OCI-LY3 (cell line): Measurements from ENCODE around the gene AHCYL2.
"Not testable (repeated sequence)": the region's sequence is repeated elsewhere in the genome, so short reads cannot be mapped to it uniquely, and the experiment has no call there.

Source experiments
- H2AFZ ChIP-seq: fragments of 200-600, 300-600 bp; shearing (Covaris generic); 2 replicates; pipeline ENCODE4 v1.6.0; 2014; ENCODE audit warnings: antibody characterized with exemption, low read depth, low read length
- H3K27ac ChIP-seq: fragments of 200-600, 300-600 bp; sonication (generic); 2 replicates; pipeline ENCODE4 v1.5.1; 2014; ENCODE audit warnings: mild to moderate bottlenecking, low read length, moderate library complexity, mixed read lengths
- H3K27me3 ChIP-seq: fragments of 200-600, 300-600 bp; sonication (generic); 2 replicates; pipeline ENCODE4 v1.6.1; 2014; ENCODE audit warnings: low read depth, low read length, mixed read lengths
- H3K36me3 ChIP-seq: fragments of 200-600, 300-600 bp; sonication (generic); replicated peaks from 2 replicates; pipeline ENCODE3; 2014; ENCODE audit warnings: low read depth, low read length, mixed read lengths
- H3K4me1 ChIP-seq: fragments of 300-600, 200-600 bp; sonication (generic); 2 replicates; pipeline ENCODE4 v1.6.1; 2014; ENCODE audit warnings: low read length, mixed read lengths
- H3K4me2 ChIP-seq: fragments of 200-600, 300-600 bp; sonication (generic); 2 replicates; pipeline ENCODE4 v1.6.1; 2014; ENCODE audit warnings: low read length, mixed read lengths
- H3K4me3 ChIP-seq: fragments of 300-600, 200-600 bp; sonication (generic); 2 replicates; pipeline ENCODE4 v1.5.1; 2014; ENCODE audit warnings: antibody characterized with exemption, mild to moderate bottlenecking, low read length, moderate library complexity
- H3K79me2 ChIP-seq: fragments of 300-600, 200-600 bp; shearing (Covaris generic); 2 replicates; pipeline ENCODE4 v1.6.1; 2014; ENCODE audit warnings: mild to moderate bottlenecking, low read length, mixed read lengths
- H3K9ac ChIP-seq: fragments of 300-600, 200-600 bp; shearing (Covaris generic); 2 replicates; pipeline ENCODE4 v1.6.0; 2014; ENCODE audit warnings: mild to moderate bottlenecking, low read length, moderate library complexity
- H3K9me3 ChIP-seq: fragments of 200-600, 300-600 bp; shearing (Covaris generic); 2 replicates; pipeline ENCODE4 v1.6.1; 2014; ENCODE audit warnings: low read length, mixed read lengths; ENCODE audit not compliant: insufficient read depth
- H4K20me1 ChIP-seq: fragments of 200-600, 300-600 bp; sonication (generic); 2 replicates; pipeline ENCODE4 v1.6.1; 2016; ENCODE audit warnings: low read length, mixed read lengths; ENCODE audit not compliant: insufficient read depth
- CTCF ChIP-seq: fragments of 200-600, 300-600 bp; sonication (generic); IDR thresholded peaks from 2 replicates; pipeline ENCODE4 v1.5.1; 2014; ENCODE audit warnings: antibody characterized with exemption, low read length, low read depth
- EZH2phosphoT487 ChIP-seq: fragments of 200-600 bp; shearing (Covaris generic); IDR thresholded peaks from 2 replicates; pipeline ENCODE4 v1.6.1; 2018; ENCODE audit warnings: antibody characterized with exemption, mixed run types, low read depth

The AHCYL2 gene

GRCh38 chr7:129351320-129351719 is 126.5 kb downstream of the AHCYL2 start:
- Histone ChIP-seq H3K4me2 (no peak overlapping the region), H3K4me1 (peaks cover 7% of the 10 kb centered on the region; the same call in 1 of the 2 replicates), H3K9ac (no peak overlapping the region), H3K27me3 (no peaks in the 10 kb centered on the region), H3K36me3 (no peaks in the 10 kb centered on the region), H4K20me1 (no peaks in the 10 kb centered on the region), H3K4me3 (no peak overlapping the region), H3K79me2 (no peaks in the 10 kb centered on the region), H3K9me3 (no peaks in the 10 kb centered on the region), H2AFZ (no peak overlapping the region), H3K27ac (no peak overlapping the region)
- TF ChIP-seq CTCF (no peak), EZH2phosphoT487 (no peak)

- not testable (repeated sequence) for H3K27me3 ChIP-seq, H3K36me3 ChIP-seq, H3K4me2 ChIP-seq, H3K9ac ChIP-seq, H3K79me2 ChIP-seq, H3K4me3 ChIP-seq, H3K27ac ChIP-seq, H2AFZ ChIP-seq, H3K9me3 ChIP-seq, H4K20me1 ChIP-seq, H3K4me1 ChIP-seq
Observed at GRCh38 chr7:129353104-129353503, 128.3 kb downstream of the AHCYL2 start.

DNA sequence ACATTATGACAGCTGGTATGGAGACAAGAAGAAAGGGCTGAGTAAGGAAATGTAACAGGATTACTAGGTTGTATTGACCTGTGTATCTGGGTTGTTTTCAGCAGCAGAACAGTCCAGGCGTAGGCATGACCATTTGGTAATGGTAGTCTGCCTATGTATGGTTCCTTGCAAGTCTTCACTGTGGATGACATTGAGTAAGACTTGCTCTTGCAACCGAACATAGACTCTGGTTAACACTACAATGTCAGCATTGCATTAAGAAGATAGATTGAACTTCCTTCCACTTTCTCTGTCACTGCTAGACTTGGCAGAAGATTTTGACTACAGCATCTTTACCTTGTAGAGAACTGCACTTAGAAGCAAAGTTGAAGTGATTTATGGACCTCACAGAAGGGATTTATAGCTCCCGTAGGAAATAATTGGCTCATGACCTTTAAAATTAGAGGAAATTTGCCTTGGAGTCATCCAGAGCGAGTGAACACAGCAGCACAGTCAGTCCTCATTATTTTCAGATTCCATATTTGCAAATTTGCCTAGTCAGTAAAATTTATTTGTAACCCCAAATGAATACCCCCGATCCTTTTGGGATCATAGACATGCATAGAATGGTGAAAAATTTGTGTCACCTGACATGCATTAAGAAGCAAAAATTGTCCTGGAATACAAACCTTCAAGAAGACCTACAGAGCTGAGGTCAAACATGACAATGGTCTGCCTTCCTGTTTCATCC is 129.8 kb downstream of the AHCYL2 start:
- Histone ChIP-seq H3K27ac (no peak overlapping the region), H3K27me3 (no peaks in the 10 kb centered on the region), H3K4me1 (peaks cover 7% of the 10 kb centered on the region; the same call in 1 of the 2 replicates), H3K9ac (no peak overlapping the region), H3K79me2 (no peaks in the 10 kb centered on the region), H3K4me2 (no peak overlapping the region), H3K4me3 (no peak overlapping the region), H3K36me3 (no peaks in the 10 kb centered on the region), H4K20me1 (no peaks in the 10 kb centered on the region), H3K9me3 (no peaks in the 10 kb centered on the region), H2AFZ (no peak overlapping the region)
- no peak for TF ChIP-seq CTCF
- TF ChIP-seq EZH2phosphoT487 = no peak

DNA sequence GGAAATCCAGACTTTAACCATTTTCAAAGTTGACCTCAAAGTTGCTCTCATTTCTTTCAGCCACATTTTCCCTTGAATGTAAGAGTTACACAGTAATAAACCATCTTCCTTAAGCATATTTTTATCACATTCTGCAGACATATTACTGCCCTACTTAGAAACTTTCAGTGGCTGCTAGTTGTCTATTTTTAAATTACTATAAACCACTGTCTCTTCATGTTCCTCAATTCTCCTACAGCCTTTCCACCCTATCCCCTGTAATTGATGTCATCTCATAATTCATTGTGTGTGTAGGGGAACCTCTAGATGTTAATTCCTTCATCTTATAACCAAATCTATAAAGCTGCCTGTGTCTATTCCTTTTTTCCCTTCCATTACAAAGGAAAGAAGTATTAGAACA is 131.3 kb downstream of the AHCYL2 start:
- H3K27ac ChIP-seq = no peak overlapping the region
- no peaks in the 10 kb centered on the region for H4K20me1 ChIP-seq
- no peak overlapping the region for H3K9ac ChIP-seq
- no peaks in the 10 kb centered on the region for H3K9me3 ChIP-seq
- no peaks in the 10 kb centered on the region for H3K27me3 ChIP-seq
- no peak for TF ChIP-seq EZH2phosphoT487
- TF ChIP-seq CTCF = no peak
- H3K4me2 ChIP-seq = no peak overlapping the region
- H3K4me1 ChIP-seq = peaks cover 5% of the 10 kb centered on the region; the same call in 1 of the 2 replicates
- no peak overlapping the region for H3K4me3 ChIP-seq
- H3K36me3 ChIP-seq = no peaks in the 10 kb centered on the region
- no peak overlapping the region for H2AFZ ChIP-seq
- no peaks in the 10 kb centered on the region for H3K79me2 ChIP-seq
